HCT116 (cell line): ENCODE measurements around the gene RAB9A. TPM values are rescaled to one million over a fixed set of nuclear protein-coding genes. Genes with fewer than 3 reads are reported as not detected.

Experiments used
- ATAC-seq: fragments of 200-7000 bp; cut with Tn5 transposase; 2 replicates; pipeline ENCODE4 v1.9.1; 2020; ENCODE audit warnings: mild to moderate bottlenecking, moderate library complexity
- BruUV-seq: library from RNA; stranded (reverse); fragments of 400-500 nt; replicated peaks from 2 replicates; lab custom pipeline; 2021; lab: Mats Ljungman, UMichigan
- CTCF ChIA-PET: fragments of 300-600 bp; sonication (Branson Sonifier 250); formaldehyde crosslinking; loops from one replicate; lab custom pipeline; 2021; ENCODE audit warnings: antibody characterized with exemption; lab: Charles Lee
- POLR2A ChIA-PET: fragments of 300-600, 350-600 bp; sonication (Branson Sonifier 250); formaldehyde crosslinking; loops from one replicate; lab custom pipeline; 2021; ENCODE audit warnings: antibody characterized with exemption; lab: Charles Lee
- RAD21 ChIA-PET, 2 experiments: fragments of 300-600 bp; sonication (Branson Sonifier 250); formaldehyde crosslinking; loops; one replicate each; lab custom pipeline; 2023; ENCODE audit warnings: low total read pairs in 2 of 2; ENCODE audit not compliant: uncharacterized antibody in 2 of 2, unreplicated experiment in 2 of 2, low non-redundant PET in 1 of 2; lab: Charles Lee
- DNase-seq: peaks from one replicate; pipeline ENCODE4 v3.0.0-alpha.2; 2010; ENCODE audit warnings: low read depth, low spot score
- H2AFZ ChIP-seq: fragments of 200-600 bp; shearing (Covaris generic), sonication (generic); 2 replicates; pipeline ENCODE4 v1.6.1; 2017; ENCODE audit warnings: low read depth, mixed run types, mixed read lengths, antibody characterized with exemption, low read length; ENCODE audit not compliant: poor library complexity, severe bottlenecking
- H3K27ac ChIP-seq: 2 replicates; pipeline ENCODE4 v1.5.1; 2012; ENCODE audit warnings: low read depth, low read length
- H3K27me3 ChIP-seq: fragments of 200-600 bp; sonication (generic); 2 replicates; pipeline ENCODE4 v1.6.1; 2016; ENCODE audit warnings: mixed run types, low read length, mixed read lengths; ENCODE audit not compliant: insufficient read depth
- H3K36me3 ChIP-seq, 2 experiments: fragments of 200-500 bp in 1 of 2; fragments of 200-600 bp in 1 of 2; sonication (Bioruptor generic) in 1 of 2; sonication (generic) in 1 of 2; 2 replicates each; pipeline versions ENCODE4 v1.5.1 to v1.6.1; 2014 to 2016; ENCODE audit warnings: low read length in 2 of 2, inconsistent platforms in 1 of 2, mixed read lengths in 1 of 2, mixed run types in 1 of 2; ENCODE audit not compliant: insufficient read depth in 2 of 2, control insufficient read depth in 1 of 2
- H3K4me1 ChIP-seq, 2 experiments: fragments of 200-600 bp in 1 of 2; sonication (generic) in 1 of 2; 2 replicates each; pipeline versions ENCODE4 v1.5.1 to v1.6.1; 2012 to 2017; ENCODE audit warnings: low read length in 2 of 2, inconsistent platforms in 1 of 2, mild to moderate bottlenecking in 1 of 2, mixed read lengths in 1 of 2, mixed run types in 1 of 2, moderate library complexity in 1 of 2; ENCODE audit not compliant: insufficient read depth in 2 of 2, control insufficient read depth in 1 of 2
- H3K4me2 ChIP-seq: fragments of 200-600 bp; sonication (generic); 2 replicates; pipeline ENCODE4 v1.6.1; 2017; ENCODE audit warnings: mixed run types, low read length, mixed read lengths
- H3K4me3 ChIP-seq, 2 experiments: fragments of 200-600 bp in 1 of 2; sonication (generic) in 1 of 2; replicated peaks in 1 of 2; 2 replicates each; pipeline ENCODE4 v1.5.1; 2011 to 2016; ENCODE audit warnings: low read length in 2 of 2, control low read depth in 1 of 2, low read depth in 1 of 2, mild to moderate bottlenecking in 1 of 2, mixed read lengths in 1 of 2, mixed run types in 1 of 2
- H3K79me2 ChIP-seq: fragments of 200-600 bp; sonication (generic); 2 replicates; pipeline ENCODE4 v1.6.1; 2017; ENCODE audit warnings: mild to moderate bottlenecking, mixed run types, low read length, moderate library complexity, mixed read lengths; ENCODE audit not compliant: insufficient read depth
- H3K9ac ChIP-seq: fragments of 200-600 bp; sonication (generic); 2 replicates; pipeline ENCODE4 v1.6.1; 2016; ENCODE audit warnings: low read length, mixed read lengths
- H3K9me2 ChIP-seq: fragments of 200-600 bp; sonication (generic), shearing (Covaris generic); 2 replicates; pipeline ENCODE4 v1.6.1; 2017; ENCODE audit warnings: mixed run types, mild to moderate bottlenecking, moderate library complexity; ENCODE audit not compliant: insufficient read depth
- H3K9me3 ChIP-seq, 2 experiments: fragments of 200-500 bp in 1 of 2; fragments of 200-600 bp in 1 of 2; sonication (Bioruptor generic) in 1 of 2; sonication (generic) in 1 of 2; 2 replicates each; pipeline ENCODE4 v1.6.1; 2014 to 2017; ENCODE audit warnings: low read length in 2 of 2, mixed read lengths in 2 of 2, inconsistent platforms in 1 of 2, low read depth in 1 of 2, mild to moderate bottlenecking in 1 of 2, mixed run types in 1 of 2, moderate library complexity in 1 of 2; ENCODE audit not compliant: control insufficient read depth in 1 of 2, insufficient read depth in 1 of 2
- H4K20me1 ChIP-seq: fragments of 200-600 bp; sonication (generic), shearing (Covaris generic); 2 replicates; pipeline ENCODE4 v1.6.1; 2017; ENCODE audit warnings: mixed run types, mild to moderate bottlenecking, moderate library complexity; ENCODE audit not compliant: insufficient read depth
- EGR1 ChIP-seq: IDR thresholded peaks from 2 replicates; pipeline ENCODE4 v1.6.1; 2012; ENCODE audit warnings: low read depth
- SP1 ChIP-seq: IDR thresholded peaks from 2 replicates; pipeline ENCODE4 v1.6.1; 2012; ENCODE audit warnings: low read depth
- YY1 ChIP-seq: IDR thresholded peaks from 2 replicates; pipeline ENCODE4 v1.6.1; 2011; ENCODE audit warnings: low read length, low read depth, moderate library complexity, mild to moderate bottlenecking; ENCODE audit not compliant: insufficient replicate concordance; ENCODE audit errors: extremely low read depth
- intact Hi-C: fragments of 100-400 bp; cut with micrococcal nuclease; formaldehyde crosslinking; loops from 2 replicates; pipeline ENCODE4 v1.10.0; 2022
- total RNA-seq: library from RNA; stranded (reverse); gene quantifications from one replicate; pipeline ENCODE4 v1.2.1, GENCODE V29; 2021; ENCODE audit not compliant: unreplicated experiment
- TF ChIP-seq, protein P1 (sequence below): IDR thresholded peaks from 2 replicates; pipeline ENCODE4 v1.6.1; 2012; ENCODE audit warnings: low read depth

The RAB9A gene
- total RNA-seq, 1 experiment from 2014 or later, result 23.9 TPM

DNA sequence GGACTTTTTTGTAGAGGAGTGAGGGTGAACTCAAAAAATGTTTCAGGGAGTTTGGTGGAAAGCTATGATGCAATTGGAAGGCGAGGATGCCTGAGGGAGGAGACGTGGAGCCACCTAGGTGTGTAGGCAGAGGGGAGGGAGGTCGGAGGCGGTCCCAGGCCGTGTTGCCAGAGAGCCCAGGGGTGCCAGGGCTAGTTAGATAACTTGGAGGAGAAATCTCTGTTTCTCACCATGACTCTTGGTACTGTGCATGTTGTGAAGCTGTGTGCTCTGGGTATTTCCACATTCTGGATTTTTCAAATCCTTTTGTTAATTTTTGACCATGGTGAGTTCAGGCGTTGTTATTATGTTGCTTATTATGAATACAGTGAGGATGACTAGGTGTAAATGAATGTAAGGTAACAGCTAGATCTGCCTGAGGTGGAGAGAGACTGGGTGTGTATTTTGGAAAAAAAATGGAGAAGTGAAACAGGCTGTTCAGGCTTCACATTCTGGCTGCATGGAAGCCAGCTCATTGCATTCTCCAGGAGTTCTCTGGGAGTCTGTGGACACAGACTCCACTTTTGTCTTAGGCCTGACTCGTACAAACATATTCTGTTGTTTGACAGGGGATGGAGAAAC lies 4.5 kb downstream of the RAB9A start (continued):
- TF ChIP-seq, protein P1, sequence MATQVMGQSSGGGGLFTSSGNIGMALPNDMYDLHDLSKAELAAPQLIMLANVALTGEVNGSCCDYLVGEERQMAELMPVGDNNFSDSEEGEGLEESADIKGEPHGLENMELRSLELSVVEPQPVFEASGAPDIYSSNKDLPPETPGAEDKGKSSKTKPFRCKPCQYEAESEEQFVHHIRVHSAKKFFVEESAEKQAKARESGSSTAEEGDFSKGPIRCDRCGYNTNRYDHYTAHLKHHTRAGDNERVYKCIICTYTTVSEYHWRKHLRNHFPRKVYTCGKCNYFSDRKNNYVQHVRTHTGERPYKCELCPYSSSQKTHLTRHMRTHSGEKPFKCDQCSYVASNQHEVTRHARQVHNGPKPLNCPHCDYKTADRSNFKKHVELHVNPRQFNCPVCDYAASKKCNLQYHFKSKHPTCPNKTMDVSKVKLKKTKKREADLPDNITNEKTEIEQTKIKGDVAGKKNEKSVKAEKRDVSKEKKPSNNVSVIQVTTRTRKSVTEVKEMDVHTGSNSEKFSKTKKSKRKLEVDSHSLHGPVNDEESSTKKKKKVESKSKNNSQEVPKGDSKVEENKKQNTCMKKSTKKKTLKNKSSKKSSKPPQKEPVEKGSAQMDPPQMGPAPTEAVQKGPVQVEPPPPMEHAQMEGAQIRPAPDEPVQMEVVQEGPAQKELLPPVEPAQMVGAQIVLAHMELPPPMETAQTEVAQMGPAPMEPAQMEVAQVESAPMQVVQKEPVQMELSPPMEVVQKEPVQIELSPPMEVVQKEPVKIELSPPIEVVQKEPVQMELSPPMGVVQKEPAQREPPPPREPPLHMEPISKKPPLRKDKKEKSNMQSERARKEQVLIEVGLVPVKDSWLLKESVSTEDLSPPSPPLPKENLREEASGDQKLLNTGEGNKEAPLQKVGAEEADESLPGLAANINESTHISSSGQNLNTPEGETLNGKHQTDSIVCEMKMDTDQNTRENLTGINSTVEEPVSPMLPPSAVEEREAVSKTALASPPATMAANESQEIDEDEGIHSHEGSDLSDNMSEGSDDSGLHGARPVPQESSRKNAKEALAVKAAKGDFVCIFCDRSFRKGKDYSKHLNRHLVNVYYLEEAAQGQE, result no peak
- no peak for TF ChIP-seq EGR1

DNA sequence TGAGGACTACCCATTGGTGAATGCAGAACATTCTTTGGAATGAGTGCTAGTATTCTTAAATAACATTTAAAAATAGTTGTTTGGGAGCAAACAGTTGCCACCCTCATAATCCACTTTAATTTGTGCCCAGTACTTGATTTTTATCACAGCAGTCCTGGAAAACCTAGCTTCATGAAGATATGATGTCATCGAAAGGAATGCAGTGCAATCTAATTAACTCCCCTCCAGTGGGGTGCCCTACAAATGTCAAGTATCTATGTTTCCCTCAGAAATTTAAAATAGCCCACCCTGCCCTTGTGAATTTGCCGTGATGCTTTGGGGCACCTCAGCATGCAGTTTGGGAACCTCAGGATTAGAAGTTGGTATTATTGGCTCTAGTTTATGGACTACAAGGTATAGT lies 5.4 kb downstream of the RAB9A start:
- CTCF ChIA-PET, result no interaction called here
- intact Hi-C loops, result loop anchor here (5.0 kb wide), 1 partner anchor 38 kb away; the partner anchor contains the start of genes OFD1 and TRAPPC2

More for the DNA sequence above, 5.4 kb downstream of the RAB9A start:
- H4K20me1 ChIP-seq, result 0 out of 2 replicates have a peak, but pooled peaks cover 4% of the 10 kb centered on the region
- H3K9me3 ChIP-seq, result no peaks in the 10 kb centered on the region
- TF ChIP-seq YY1, result no peak
- no peak for TF ChIP-seq SP1
- no peak for TF ChIP-seq EGR1
- TF ChIP-seq, all 23 proteins: peak for 0
- Histone ChIP-seq H3K4me3 (no peak overlapping the region), H2AFZ (no peak overlapping the region), H3K27me3 (no peaks in the 10 kb centered on the region), H3K36me3 (no peaks in the 10 kb centered on the region), H3K9ac (no peak overlapping the region), H3K79me2 (peaks cover 98% of the 10 kb centered on the region), H3K9me2 (no peaks in the 10 kb centered on the region), H3K27ac (no peak overlapping the region), H3K4me1 (peaks cover 40 to 53% of the 10 kb centered on the region in 2 experiments), H3K4me2 (peak overlapping the region; percentile 87)
- RAD21 ChIA-PET, result no interaction called here
- POLR2A ChIA-PET, result no interaction called here
- DNase-seq, result no peak
- no peak for ATAC-seq
- BruUV-seq, result no TSS peak
